Loucy (cell line): ENCODE data around the gene SP2.
A peak's percentile ranks its signal among the peaks of the same experiment; 100 is the strongest.

Source experiments
- H2AFZ ChIP-seq: fragments of 200-600 bp; sonication (generic); 2 replicates; pipeline ENCODE4 v1.6.0; 2016; ENCODE audit warnings: antibody characterized with exemption, mild to moderate bottlenecking, low read length, moderate library complexity
- H3F3A ChIP-seq: fragments of 200-600 bp; 2 replicates; pipeline ENCODE4 v1.6.0; 2016; ENCODE audit warnings: antibody characterized with exemption, low read depth, mild to moderate bottlenecking
- H3K27me3 ChIP-seq: fragments of 200-600 bp; sonication (generic); 2 replicates; pipeline ENCODE4 v1.6.1; 2014; ENCODE audit warnings: low read length, mild to moderate bottlenecking; ENCODE audit not compliant: insufficient read depth, poor library complexity, severe bottlenecking
- H3K36me3 ChIP-seq: fragments of 200-600 bp; sonication (generic); 2 replicates; pipeline ENCODE4 v1.6.1; 2016; ENCODE audit warnings: low read length; ENCODE audit not compliant: insufficient read depth
- H3K4me1 ChIP-seq: fragments of 200-600 bp; sonication (generic); 2 replicates; pipeline ENCODE4 v1.5.1; 2014; ENCODE audit warnings: low read length, mild to moderate bottlenecking; ENCODE audit not compliant: insufficient read depth, poor library complexity, severe bottlenecking
- H3K4me2 ChIP-seq: fragments of 200-600 bp; sonication (generic); 2 replicates; pipeline ENCODE4 v1.6.0; 2014; ENCODE audit warnings: antibody characterized with exemption, low read length, low read depth, mild to moderate bottlenecking; ENCODE audit not compliant: poor library complexity, severe bottlenecking
- H3K4me3 ChIP-seq: fragments of 200-600 bp; sonication (generic); 2 replicates; pipeline ENCODE4 v1.5.1; 2014; ENCODE audit warnings: low read length, mild to moderate bottlenecking, mixed read lengths; ENCODE audit not compliant: poor library complexity, severe bottlenecking
- H3K79me2 ChIP-seq: fragments of 200-600 bp; sonication (generic); 2 replicates; pipeline ENCODE4 v1.6.1; 2014; ENCODE audit warnings: low read length; ENCODE audit not compliant: insufficient read depth
- H3K9ac ChIP-seq: fragments of 200-600 bp; sonication (generic); 2 replicates; pipeline ENCODE4 v1.6.0; 2014; ENCODE audit warnings: mild to moderate bottlenecking, low read depth, low read length, moderate library complexity; ENCODE audit not compliant: poor library complexity, severe bottlenecking
- H3K9me2 ChIP-seq: fragments of 200-600 bp; sonication (generic); replicated peaks from 2 replicates; pipeline ENCODE4 v1.6.1; 2016; ENCODE audit warnings: low read depth, low read length, mixed read lengths
- H3K9me3 ChIP-seq: fragments of 200-600 bp; sonication (generic); 2 replicates; pipeline ENCODE4 v1.6.1; 2014; ENCODE audit warnings: mild to moderate bottlenecking, antibody characterized with exemption, low read length, low read depth; ENCODE audit not compliant: insufficient read depth
- H4K20me1 ChIP-seq: fragments of 200-600 bp; sonication (generic); 2 replicates; pipeline ENCODE4 v1.6.0; 2014; ENCODE audit warnings: antibody characterized with exemption, low read length, mild to moderate bottlenecking; ENCODE audit not compliant: insufficient read depth, poor library complexity, severe bottlenecking
- CTCF ChIP-seq: fragments of 200-600 bp; sonication (generic); conservative IDR thresholded peaks from 2 replicates; pipeline ENCODE4 v1.5.1; 2014; ENCODE audit warnings: mild to moderate bottlenecking, antibody characterized with exemption, low read length
- EZH2phosphoT487 ChIP-seq: fragments of 200-600 bp; IDR thresholded peaks from 2 replicates; pipeline ENCODE4 v1.6.1; 2018; ENCODE audit warnings: antibody characterized with exemption, mild to moderate bottlenecking, moderate library complexity, borderline replicate concordance

SP2 gene

GRCh38 chr17:47895856-47896671, at the start of gene SP2:
SP2 (plus strand) TSS chr17:47896236; CDS start chr17:47896287, 51 bp downstream.
- peaks cover 39% of the 10 kb centered on the region for H3K79me2 ChIP-seq
- H3K4me3 ChIP-seq = peak within 1 kb of the TSS; percentile 100
- H3K36me3 ChIP-seq = no peaks in the 10 kb centered on the region
- H4K20me1 ChIP-seq = peaks cover 5% of the 10 kb centered on the region
- H3K4me2 ChIP-seq = peak within 1 kb of the TSS; percentile 99
- H3K9me2 ChIP-seq = no peaks in the 10 kb centered on the region
- TF ChIP-seq CTCF (no peak), EZH2phosphoT487 (no peak)
- H3K9me3 ChIP-seq = no peaks in the 10 kb centered on the region
- no peaks in the 10 kb centered on the region for H3F3A ChIP-seq
- peak within 1 kb of the TSS; percentile 92 for H2AFZ ChIP-seq
- H3K4me1 ChIP-seq = peaks cover 30% of the 10 kb centered on the region
- H3K9ac ChIP-seq = peak within 1 kb of the TSS; percentile 99
- H3K27me3 ChIP-seq = no peaks in the 10 kb centered on the region

GRCh38 chr17:47846716-47847340, 49.2 kb upstream of the SP2 start:
- H3K27me3 ChIP-seq = no peaks in the 10 kb centered on the region
- no peaks in the 10 kb centered on the region for H3K36me3 ChIP-seq
- H3F3A ChIP-seq = no peaks in the 10 kb centered on the region
- H3K79me2 ChIP-seq = no peaks in the 10 kb centered on the region
- H3K9ac ChIP-seq = no peak overlapping the region
- no peaks in the 10 kb centered on the region for H3K9me2 ChIP-seq
- no peak overlapping the region for H3K4me2 ChIP-seq
- H3K9me3 ChIP-seq = no peaks in the 10 kb centered on the region
- no peak overlapping the region for H3K4me3 ChIP-seq
- no peaks in the 10 kb centered on the region for H4K20me1 ChIP-seq
- peaks cover 7% of the 10 kb centered on the region for H3K4me1 ChIP-seq
- H2AFZ ChIP-seq = no peak overlapping the region
- TF ChIP-seq CTCF = no peak
- TF ChIP-seq EZH2phosphoT487 = no peak

GRCh38 chr17:47847341-47848197, 48.5 kb upstream of the SP2 start:
- no peaks in the 10 kb centered on the region for H3K36me3 ChIP-seq
- no peak overlapping the region for H3K9ac ChIP-seq
- peaks cover 5% of the 10 kb centered on the region for H3K27me3 ChIP-seq
- no peaks in the 10 kb centered on the region for H3K79me2 ChIP-seq
- H3K4me2 ChIP-seq = no peak overlapping the region
- H4K20me1 ChIP-seq = no peaks in the 10 kb centered on the region
- H3K4me3 ChIP-seq = no peak overlapping the region
- H2AFZ ChIP-seq = no peak overlapping the region
- H3K9me3 ChIP-seq = no peaks in the 10 kb centered on the region
- H3K9me2 ChIP-seq = no peaks in the 10 kb centered on the region
- TF ChIP-seq EZH2phosphoT487 (no peak), CTCF (peak; percentile 29; the same call in 1 of the 2 replicates)
- peaks cover 4% of the 10 kb centered on the region for H3K4me1 ChIP-seq
- H3F3A ChIP-seq = no peaks in the 10 kb centered on the region
